GM21423 (cell line): ENCODE results near the gene MIGA2.
A peak's percentile ranks its signal among the peaks of the same experiment; 100 is the strongest.

Source experiments
- ATAC-seq: cut with Tn5 transposase; IDR thresholded peaks from one replicate; pipeline ENCODE4 v1.9.1; 2021; ENCODE audit warnings: mild to moderate bottlenecking, moderate library complexity; ENCODE audit not compliant: unreplicated experiment

Gene MIGA2

DNA sequence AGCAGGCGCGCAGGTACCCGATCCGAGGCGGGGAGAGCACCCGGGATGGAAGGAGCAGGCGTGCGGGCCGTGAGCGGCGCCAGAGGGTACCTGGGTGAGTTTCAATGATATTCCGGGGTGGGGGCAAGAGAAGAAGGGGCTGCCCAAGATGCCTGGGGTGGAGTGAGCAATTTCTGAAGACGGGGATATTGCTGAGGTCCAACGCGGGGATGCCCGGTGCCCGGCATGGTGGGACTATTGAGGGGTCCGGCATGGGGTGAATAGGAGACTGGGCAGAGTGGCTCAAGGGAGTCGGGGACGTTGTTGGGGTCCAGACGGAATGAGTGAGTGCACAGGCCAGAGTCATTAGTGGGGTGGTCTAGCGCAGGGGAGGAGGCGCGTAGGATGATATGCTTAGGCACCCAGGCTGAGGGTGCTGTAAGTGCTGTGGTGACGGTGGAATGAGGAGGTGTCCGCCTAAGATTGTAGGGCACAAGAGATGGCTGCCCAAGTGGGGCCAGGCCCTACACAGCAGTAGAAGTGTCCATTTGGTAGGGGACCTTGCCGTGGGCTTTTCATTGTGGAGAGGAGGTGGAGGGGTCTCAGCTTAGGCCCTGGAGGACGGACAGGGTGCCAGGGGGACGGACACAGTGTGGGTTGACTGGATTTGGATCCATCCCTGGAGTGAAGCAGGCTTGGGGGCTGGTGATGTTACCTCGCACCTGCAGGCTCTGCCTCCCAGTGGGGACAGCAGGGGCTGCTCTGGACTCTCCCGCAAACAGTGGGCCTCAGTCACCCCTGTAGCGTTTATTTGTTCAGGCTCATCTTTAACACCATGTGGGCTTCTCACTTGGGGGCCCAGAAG is 719 bp downstream of the MIGA2 start:
- ATAC-seq: no peak

DNA sequence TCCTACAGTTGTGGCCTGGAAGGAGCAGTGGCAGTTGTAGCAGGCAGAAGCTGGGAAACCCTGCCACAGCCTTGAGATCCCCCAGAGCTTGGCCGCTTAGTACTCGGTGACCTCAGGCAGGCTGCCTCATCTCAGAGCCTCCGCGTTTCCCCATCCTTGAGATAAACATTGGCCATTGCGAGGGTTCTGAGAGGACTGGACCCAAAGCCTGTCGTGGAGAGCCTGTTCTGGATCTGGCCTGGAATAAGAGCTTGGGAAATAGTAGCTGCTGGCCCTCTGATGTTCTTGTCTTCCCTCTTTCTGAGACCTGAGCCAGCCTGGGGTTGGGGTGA is 1.3 kb downstream of the MIGA2 start:
- ATAC-seq: no peak

DNA sequence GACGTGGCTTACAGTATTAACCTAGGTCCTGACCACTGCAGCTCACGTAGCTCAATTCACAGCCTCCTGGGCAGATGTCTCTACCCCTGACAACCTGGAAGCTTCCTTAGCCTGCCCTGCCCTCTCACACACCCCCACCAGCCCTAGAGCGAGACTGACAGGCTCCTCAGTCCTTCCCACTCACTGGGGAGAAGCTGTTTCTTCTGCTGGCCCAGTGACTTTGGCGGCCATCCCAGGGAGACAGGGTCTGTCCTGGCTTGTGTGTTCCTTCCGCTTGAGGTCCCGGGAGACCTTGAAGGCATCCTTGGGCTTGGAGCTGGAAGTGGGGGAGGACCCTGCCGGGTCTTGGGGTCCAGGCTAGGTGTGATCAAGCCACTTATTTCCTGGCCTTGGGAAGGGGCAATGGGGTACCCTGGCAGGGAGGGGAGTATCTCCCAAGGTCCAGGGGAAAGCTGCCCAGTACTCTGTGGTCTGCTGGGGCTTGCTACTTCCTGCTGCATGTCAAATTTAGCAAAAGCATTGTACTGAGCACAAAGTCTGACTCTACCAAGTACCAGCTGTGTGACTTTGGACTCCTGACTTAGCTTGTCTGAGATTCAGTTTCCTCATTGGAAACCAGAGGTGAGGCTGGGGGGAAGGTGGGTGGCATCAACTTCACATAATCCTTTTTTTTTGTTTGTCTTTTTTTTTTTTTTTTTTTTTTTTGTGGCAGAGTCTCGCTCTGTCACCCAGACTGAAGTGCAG is 1.9 kb downstream of the MIGA2 start:
- no peak for ATAC-seq

DNA sequence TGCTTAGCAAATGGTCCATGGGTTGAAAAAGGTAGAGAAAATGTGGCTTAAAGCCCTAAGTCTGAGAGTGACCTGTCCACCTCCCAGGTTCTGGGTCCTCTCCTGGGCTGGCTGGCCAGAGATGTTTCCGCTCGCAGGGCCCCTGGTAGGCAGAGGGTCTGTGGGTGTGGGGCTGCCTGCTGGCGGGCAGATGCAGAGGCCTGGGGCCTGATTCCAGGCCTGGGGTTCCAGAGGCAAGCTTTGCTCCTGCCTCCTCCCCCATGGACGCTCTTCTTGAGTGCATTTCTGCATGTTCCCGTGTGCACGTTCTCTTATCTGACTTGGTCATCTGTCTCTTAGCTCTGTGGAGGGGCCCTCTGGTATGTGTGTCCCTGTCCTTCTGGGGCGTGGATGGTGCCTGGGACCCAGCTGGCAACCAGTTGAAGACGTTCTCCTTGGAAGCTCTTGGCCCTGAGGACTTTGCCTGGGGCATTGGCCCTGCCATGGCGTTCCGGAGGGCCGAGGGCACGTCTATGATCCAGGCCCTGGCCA is 3.8 kb downstream of the MIGA2 start:
- no peak for ATAC-seq

GRCh38 chr9:129042016-129042415 is 5.6 kb downstream of the MIGA2 start:
- ATAC-seq: no peak

DNA sequence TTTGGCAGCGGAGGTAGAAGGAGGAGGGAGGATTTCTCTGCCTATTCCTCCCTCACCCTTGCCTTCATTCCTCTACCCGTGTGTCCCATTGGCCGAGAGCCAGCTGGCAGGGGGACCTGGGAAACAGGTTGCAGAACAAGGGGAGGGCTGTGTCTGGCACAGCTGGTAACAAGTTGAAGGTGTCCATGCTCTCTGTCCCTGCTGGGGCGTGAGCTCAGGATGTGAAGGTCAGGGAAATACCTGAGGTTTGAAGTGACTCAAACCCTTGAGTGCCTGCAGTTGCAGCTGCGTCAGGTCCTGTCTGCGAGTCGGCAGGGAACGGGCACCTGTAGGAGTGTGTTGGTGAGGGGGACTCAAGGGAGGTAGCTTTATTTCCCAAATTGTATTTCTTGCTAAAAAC is 16.2 kb downstream of the MIGA2 start:
- ATAC-seq: no peak

GRCh38 chr9:129053020-129053419 is 16.6 kb downstream of the MIGA2 start:
- no peak for ATAC-seq

DNA sequence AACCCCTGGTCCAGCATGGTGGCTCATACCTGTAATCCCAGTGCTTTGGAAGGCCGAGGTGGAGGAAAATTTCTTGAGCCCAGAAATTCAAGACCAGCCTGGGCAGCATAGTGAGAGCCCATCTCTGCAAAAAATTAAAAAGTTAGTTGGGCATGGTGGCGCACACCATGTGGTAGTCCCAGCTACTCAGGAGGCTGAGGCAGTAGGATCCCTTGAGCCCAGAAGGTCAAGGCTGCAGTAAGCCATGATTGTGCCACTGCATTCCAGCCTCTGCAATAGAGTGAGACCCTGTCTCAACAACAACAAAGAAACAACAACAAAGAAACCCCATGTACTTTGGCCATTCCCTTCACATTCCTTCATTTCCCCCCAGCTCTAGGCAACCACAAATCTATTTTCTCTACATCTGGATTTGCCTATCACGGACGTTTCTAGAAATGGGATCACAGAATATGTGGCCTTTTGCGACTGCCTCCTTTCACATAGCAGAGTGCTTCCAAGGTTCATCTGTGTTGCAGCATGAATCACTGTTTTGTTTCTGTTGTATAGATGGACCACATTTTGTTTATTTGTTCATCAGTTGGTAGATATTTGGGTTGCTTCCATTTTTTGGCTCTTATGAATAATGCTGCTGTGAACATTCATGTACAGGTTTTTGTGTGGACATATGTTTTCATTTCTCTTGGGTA is 17.9 kb downstream of the MIGA2 start:
- no peak for ATAC-seq

DNA sequence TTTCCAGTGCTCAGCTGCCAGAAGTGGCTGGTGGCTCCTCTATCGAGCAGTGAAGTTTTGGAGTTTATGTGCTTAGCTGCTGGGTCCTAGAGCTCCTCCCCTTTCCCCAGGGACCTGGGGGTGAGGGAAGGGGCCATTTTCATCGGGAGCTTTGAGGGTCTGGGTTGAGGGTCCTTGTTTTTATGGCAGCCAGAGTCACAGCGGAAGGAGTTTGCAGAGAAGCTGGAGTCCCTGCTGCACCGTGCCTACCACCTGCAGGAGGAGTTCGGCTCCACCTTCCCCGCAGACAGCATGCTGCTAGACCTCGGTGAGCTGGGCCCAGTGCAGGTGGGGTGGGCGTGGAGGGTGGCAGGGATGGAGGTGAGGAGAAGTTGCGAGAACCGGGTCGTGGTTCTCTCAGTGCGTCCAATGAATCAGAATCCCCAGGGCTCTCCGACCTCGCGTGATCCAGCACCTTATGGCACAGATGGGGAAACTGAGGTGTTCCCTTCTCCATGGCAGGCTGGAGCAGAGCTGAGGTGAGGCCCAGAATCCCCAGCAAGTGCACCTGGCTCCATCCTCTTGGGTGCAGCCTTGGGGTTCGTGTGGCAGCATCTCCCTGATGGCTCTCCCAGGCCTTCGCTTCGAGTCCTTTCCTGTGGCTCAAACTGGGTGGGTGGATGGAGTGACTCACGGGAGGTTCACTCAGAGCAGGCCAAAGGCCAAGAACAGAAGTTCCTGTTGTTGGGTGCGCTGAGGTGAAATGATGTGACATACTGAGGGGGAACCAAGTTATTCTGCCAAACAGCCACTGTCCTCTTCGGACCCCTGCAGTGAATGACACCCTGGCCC is 22.8 kb downstream of the MIGA2 start:
- ATAC-seq: no peak

- ATAC-seq: no peak
Observed at GRCh38 chr9:129059796-129060785, 23.7 kb downstream of the MIGA2 start.

DNA sequence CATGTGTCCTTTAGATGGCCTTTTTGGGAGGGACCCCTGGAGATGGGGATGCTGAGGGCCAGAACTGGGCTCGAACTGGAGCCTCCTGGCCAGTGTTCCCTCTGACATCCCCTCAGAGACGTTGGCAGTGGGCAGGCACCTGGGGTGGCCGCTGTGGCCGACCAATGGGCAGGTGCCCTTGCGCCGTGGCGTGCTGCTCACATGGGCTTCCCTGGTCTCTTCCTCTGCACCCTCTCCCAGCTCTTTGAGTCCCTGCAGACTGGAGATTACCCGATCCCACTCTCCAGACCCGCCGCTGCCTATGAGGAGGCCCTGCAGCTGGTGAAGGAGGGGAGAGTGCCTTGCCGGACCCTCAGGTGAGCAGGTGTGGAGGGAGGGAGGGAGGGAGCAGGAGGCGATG is 24.6 kb downstream of the MIGA2 start:
- ATAC-seq: no peak

DNA sequence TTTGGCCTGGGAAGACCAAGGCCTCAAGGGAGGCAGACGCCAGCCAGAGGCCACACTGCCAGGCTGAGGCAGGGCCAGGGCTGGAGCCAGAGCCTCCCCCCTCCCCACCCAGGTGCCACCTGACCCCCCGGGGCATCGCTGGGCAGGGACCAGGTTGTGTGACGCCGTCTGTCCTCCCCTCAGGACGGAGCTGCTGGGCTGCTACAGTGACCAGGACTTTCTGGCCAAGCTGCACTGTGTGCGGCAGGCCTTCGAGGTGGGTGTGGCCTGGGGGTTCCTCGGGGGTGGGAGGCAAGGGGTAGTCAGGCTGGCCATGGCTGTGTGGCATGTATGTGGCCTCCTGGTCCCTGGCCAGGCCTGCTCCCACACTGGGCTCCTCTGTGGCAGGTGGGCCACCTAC is 26.6 kb downstream of the MIGA2 start:
- no peak for ATAC-seq

- ATAC-seq: no peak
Observed at GRCh38 chr9:129064499-129064908, 28.1 kb downstream of the MIGA2 start.

- ATAC-seq: no peak
Observed at GRCh38 chr9:129068110-129068509, 31.7 kb downstream of the MIGA2 start.

GRCh38 chr9:129068990-129069861 is 32.8 kb downstream of the MIGA2 start:
- ATAC-seq: peak; percentile 82

GRCh38 chr9:129069862-129070641 is 33.6 kb downstream of the MIGA2 start:
- no peak for ATAC-seq

GRCh38 chr9:129070696-129071525 is 34.5 kb downstream of the MIGA2 start:
- no peak for ATAC-seq
